Kidney epithelial cell (primary cell): ENCODE data around the gene SNRNP40. TPM values are rescaled to one million over a fixed set of nuclear protein-coding genes. Genes with fewer than 3 reads are reported as not detected.
"Not testable (repeated sequence)": the region's sequence is repeated elsewhere in the genome, so short reads cannot be mapped to it uniquely, and the experiment has no call there.

Experiments used
- DNase-seq: peaks from one replicate; pipeline ENCODE4 v3.0.0-alpha.2; 2010; ENCODE audit warnings: low read depth
- H3K27me3 ChIP-seq: 2 replicates; pipeline ENCODE4 v1.6.0; 2011; ENCODE audit warnings: low read length; ENCODE audit not compliant: control insufficient read depth, insufficient read depth
- H3K36me3 ChIP-seq: 2 replicates; pipeline ENCODE4 v1.5.1; 2011; ENCODE audit warnings: low read length; ENCODE audit not compliant: control insufficient read depth, insufficient read depth
- H3K4me3 ChIP-seq: 2 replicates; pipeline ENCODE4 v1.5.1; 2011; ENCODE audit warnings: low read depth, mild to moderate bottlenecking, control low read depth, low read length
- total RNA-seq: library from RNA; depleted of rRNA; stranded (reverse); fragments of >200 nt; gene quantifications from 2 replicates; pipeline ENCODE4 v1.2.3, GENCODE V29; 2015
- TF ChIP-seq, protein P1 (sequence below): IDR thresholded peaks from 2 replicates; pipeline ENCODE4 v1.5.1; 2011; ENCODE audit warnings: mild to moderate bottlenecking, moderate library complexity, low read length, control low read depth, inconsistent platforms; ENCODE audit not compliant: insufficient read depth, poor library complexity, severe bottlenecking

The SNRNP40 gene
- total RNA-seq, 1 donor from 2014 or later: 67.4 TPM

- Histone ChIP-seq H3K36me3 (peaks cover 1% of the 10 kb centered on the region), H3K27me3 (no peaks in the 10 kb centered on the region), H3K4me3 (no peak overlapping the region)
- TF ChIP-seq, protein P1, sequence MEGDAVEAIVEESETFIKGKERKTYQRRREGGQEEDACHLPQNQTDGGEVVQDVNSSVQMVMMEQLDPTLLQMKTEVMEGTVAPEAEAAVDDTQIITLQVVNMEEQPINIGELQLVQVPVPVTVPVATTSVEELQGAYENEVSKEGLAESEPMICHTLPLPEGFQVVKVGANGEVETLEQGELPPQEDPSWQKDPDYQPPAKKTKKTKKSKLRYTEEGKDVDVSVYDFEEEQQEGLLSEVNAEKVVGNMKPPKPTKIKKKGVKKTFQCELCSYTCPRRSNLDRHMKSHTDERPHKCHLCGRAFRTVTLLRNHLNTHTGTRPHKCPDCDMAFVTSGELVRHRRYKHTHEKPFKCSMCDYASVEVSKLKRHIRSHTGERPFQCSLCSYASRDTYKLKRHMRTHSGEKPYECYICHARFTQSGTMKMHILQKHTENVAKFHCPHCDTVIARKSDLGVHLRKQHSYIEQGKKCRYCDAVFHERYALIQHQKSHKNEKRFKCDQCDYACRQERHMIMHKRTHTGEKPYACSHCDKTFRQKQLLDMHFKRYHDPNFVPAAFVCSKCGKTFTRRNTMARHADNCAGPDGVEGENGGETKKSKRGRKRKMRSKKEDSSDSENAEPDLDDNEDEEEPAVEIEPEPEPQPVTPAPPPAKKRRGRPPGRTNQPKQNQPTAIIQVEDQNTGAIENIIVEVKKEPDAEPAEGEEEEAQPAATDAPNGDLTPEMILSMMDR: no peak
- DNase-seq: no peak
Measured at GRCh38 chr1:31272369-31272768, 24.2 kb downstream of the SNRNP40 start.

GRCh38 chr1:31266547-31266946 lies 30.0 kb downstream of the SNRNP40 start:
- Histone ChIP-seq H3K4me3 (no peak overlapping the region), H3K27me3 (no peaks in the 10 kb centered on the region), H3K36me3 (peaks cover 1% of the 10 kb centered on the region)
- TF ChIP-seq, protein P1: no peak
- DNase-seq: no peak

GRCh38 chr1:31264790-31265386 lies 31.7 kb downstream of the SNRNP40 start:
- H3K4me3 ChIP-seq: no peak overlapping the region
- no peak for DNase-seq
- no peaks in the 10 kb centered on the region for H3K27me3 ChIP-seq
- H3K36me3 ChIP-seq: peaks cover 1% of the 10 kb centered on the region
- TF ChIP-seq, protein P1: no peak

DNA sequence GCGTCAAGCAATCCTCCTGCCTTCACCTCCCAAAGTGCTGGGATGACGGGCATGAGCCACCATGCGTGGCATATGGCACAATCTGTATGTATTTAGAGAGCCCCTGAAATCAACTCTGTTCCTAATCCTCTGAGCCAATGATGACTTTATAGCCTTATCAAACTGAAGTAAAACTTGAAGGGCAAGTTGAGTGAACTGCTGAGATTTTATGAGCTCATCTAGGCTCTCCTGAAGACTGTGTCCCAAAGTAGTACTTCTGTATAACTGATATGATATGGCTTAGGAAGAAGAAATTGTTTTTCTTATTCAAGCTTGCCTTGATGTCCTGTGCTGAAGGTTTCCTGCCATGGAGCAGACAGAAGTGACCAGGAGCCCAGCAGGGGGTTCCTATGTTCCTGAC lies 33.2 kb downstream of the SNRNP40 start:
- no peaks in the 10 kb centered on the region for H3K27me3 ChIP-seq
- DNase-seq: no peak
- no peaks in the 10 kb centered on the region for H3K36me3 ChIP-seq
- no peak overlapping the region for H3K4me3 ChIP-seq
- TF ChIP-seq, protein P1: no peak

DNA sequence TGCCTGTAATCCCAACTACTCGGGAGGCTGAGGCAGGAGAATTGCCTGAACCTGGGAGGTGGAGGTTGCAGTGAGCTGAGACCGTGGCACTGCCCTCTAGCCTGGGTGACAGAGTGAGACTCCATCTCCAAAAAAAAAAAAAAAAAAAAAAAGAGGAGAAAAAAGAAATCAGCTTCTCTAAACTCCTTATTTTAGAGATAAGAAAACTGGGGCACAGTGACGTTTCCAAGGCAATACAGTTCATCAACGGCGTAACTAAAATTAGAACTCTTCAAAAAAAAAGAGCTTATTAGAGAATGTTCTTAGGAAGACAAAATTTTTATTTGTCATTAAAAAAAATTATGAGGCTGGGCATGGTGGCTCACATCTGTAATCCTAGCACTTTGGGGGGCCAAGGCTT lies 34.2 kb downstream of the SNRNP40 start:
- H3K27me3 ChIP-seq, H3K4me3 ChIP-seq, H3K36me3 ChIP-seq, DNase-seq: not testable (repeated sequence)

GRCh38 chr1:31261916-31262315 lies 34.7 kb downstream of the SNRNP40 start:
- H3K27me3 ChIP-seq: no peaks in the 10 kb centered on the region
- DNase-seq: no peak
- TF ChIP-seq, protein P1: no peak
- H3K36me3 ChIP-seq: no peaks in the 10 kb centered on the region
- no peak overlapping the region for H3K4me3 ChIP-seq
